DND-41 (cell line): ENCODE data around the gene SRC.

Experiments used
- ATAC-seq: fragments of 200-7000 bp; cut with Tn5 transposase; 3 replicates; pipeline ENCODE4 v1.9.1; 2021; ENCODE audit warnings: low read depth; ENCODE audit not compliant: insufficient read depth
- DNase-seq: peaks from one replicate; pipeline ENCODE4 v3.0.0-alpha.2; 2020
- H2AFZ ChIP-seq: 2 replicates; pipeline ENCODE4 v1.6.0; 2012; ENCODE audit warnings: low read depth, low read length
- H3K27ac ChIP-seq: 2 replicates; pipeline ENCODE4 v1.5.1; 2012; ENCODE audit warnings: low read length, inconsistent platforms
- H3K27me3 ChIP-seq: fragments of 200-600 bp; sonication (generic); 2 replicates; pipeline ENCODE4 v1.6.0; 2012; ENCODE audit warnings: low read length, mild to moderate bottlenecking, inconsistent platforms; ENCODE audit not compliant: insufficient read depth, poor library complexity
- H3K36me3 ChIP-seq: 2 replicates; pipeline ENCODE4 v1.5.1; 2012; ENCODE audit warnings: low read length, inconsistent platforms; ENCODE audit not compliant: insufficient read depth
- H3K4me1 ChIP-seq: 2 replicates; pipeline ENCODE4 v1.5.1; 2012; ENCODE audit warnings: mild to moderate bottlenecking, low read length; ENCODE audit not compliant: insufficient read depth
- H3K4me2 ChIP-seq: 2 replicates; pipeline ENCODE4 v1.6.0; 2012; ENCODE audit warnings: mild to moderate bottlenecking, moderate library complexity, low read length, inconsistent platforms; ENCODE audit not compliant: insufficient read depth
- H3K4me3 ChIP-seq, 2 experiments: fragments of 200-600 bp in 1 of 2; shearing (Covaris generic) in 1 of 2; 2 replicates each; pipeline ENCODE4 v1.5.1; 2012 to 2016; ENCODE audit warnings: inconsistent platforms in 2 of 2, low read length in 2 of 2, mild to moderate bottlenecking in 2 of 2, low read depth in 1 of 2, moderate library complexity in 1 of 2
- H3K79me2 ChIP-seq: 2 replicates; pipeline ENCODE4 v1.6.0; 2012; ENCODE audit warnings: low read length, inconsistent platforms; ENCODE audit not compliant: insufficient read depth
- H3K9ac ChIP-seq: 2 replicates; pipeline ENCODE4 v1.6.0; 2012; ENCODE audit warnings: low read depth, mild to moderate bottlenecking, inconsistent platforms, low read length, moderate library complexity
- H3K9me3 ChIP-seq: 2 replicates; pipeline ENCODE4 v1.5.1; 2012; ENCODE audit warnings: low read length, moderate library complexity, mild to moderate bottlenecking, inconsistent platforms; ENCODE audit not compliant: insufficient read depth, severe bottlenecking
- H4K20me1 ChIP-seq: 2 replicates; pipeline ENCODE4 v1.6.0; 2012; ENCODE audit warnings: low read length; ENCODE audit not compliant: insufficient read depth
- CTCF ChIP-seq: IDR thresholded peaks from 2 replicates; pipeline ENCODE4 v1.5.1; 2012; ENCODE audit warnings: borderline replicate concordance, low read length, moderate library complexity, mild to moderate bottlenecking; ENCODE audit not compliant: poor library complexity, severe bottlenecking; ENCODE audit errors: extremely low read depth
- EZH2 ChIP-seq: IDR thresholded peaks from 3 replicates; pipeline ENCODE4 v1.6.1; 2012; ENCODE audit warnings: borderline replicate concordance, low read depth, mild to moderate bottlenecking, moderate library complexity, low read length, inconsistent platforms; ENCODE audit not compliant: severe bottlenecking

The SRC gene

DNA sequence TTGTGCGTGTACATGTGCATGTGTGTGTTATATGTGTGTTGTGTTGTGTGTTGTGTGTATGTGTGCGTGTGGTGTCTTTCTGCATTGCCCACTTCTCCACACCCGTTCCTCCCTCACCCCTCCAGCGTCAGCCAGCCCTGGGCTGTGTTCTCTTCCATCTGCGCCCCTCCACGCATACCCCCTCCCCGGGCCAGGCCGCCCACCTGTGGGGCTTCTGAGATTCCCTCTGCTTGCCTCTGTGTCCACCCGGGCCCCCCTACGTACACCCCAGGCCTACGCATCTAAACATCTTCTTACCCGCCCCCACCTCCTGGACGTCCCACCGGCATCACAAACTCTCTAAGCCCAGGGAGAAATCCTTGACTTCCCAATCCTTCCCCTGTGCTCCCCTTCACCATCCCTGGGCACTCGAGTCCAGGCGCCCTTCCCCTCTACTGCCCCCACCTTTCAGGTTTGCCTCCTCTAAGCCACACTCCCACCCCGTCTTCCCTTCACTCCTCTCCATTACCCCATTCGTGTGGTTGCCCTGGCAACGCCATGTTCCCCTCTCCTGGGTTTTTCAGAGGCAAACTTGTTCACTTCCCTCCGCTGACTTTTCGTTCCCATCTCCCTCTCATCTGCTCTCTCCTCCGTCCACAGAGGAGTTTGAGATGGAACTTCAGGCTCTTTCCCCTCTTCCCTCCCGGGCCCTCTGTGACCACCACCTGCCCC is 93.4 kb downstream of the SRC start:
- no peak for ATAC-seq
- Histone ChIP-seq H3K9ac (no peak overlapping the region), H4K20me1 (peaks cover 4% of the 10 kb centered on the region; the same call in 1 of the 2 replicates), H3K27ac (no peak overlapping the region), H2AFZ (no peak overlapping the region), H3K4me3 (no peak overlapping the region), H3K9me3 (no peaks in the 10 kb centered on the region), H3K36me3 (no peaks in the 10 kb centered on the region), H3K79me2 (no peaks in the 10 kb centered on the region), H3K4me1 (no peaks in the 10 kb centered on the region), H3K4me2 (no peak overlapping the region), H3K27me3 (no peaks in the 10 kb centered on the region)
- DNase-seq, result no peak
- no peak for TF ChIP-seq CTCF
- no peak for TF ChIP-seq EZH2

DNA sequence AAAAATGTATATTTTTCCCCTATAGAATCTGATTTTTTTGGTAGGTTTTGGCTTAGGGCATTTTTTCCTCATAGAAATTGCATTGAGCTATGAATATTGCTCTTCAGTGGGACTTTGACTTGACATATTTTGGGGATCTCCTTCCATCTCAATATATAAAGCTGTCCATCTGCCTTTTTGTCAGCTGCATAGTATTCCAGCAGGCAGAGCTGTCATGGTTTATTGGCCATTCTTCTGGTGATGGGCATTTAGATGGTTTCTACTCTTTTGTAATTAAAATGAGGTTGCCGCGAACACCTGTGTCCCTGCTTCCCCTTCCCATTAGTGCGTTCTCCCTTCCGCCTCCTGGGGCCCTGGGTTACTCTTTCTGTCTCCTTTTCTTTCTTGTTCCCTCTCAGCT is 95.1 kb downstream of the SRC start:
- TF ChIP-seq EZH2 (no peak), CTCF (no peak)
- H4K20me1 ChIP-seq, result no peaks in the 10 kb centered on the region; the same call in 1 of the 2 replicates
- H3K9me3 ChIP-seq, result no peaks in the 10 kb centered on the region
- no peak overlapping the region for H3K27ac ChIP-seq
- no peak overlapping the region for H3K9ac ChIP-seq
- no peak overlapping the region for H3K4me2 ChIP-seq
- H2AFZ ChIP-seq, result no peak overlapping the region
- H3K4me1 ChIP-seq, result no peaks in the 10 kb centered on the region
- no peaks in the 10 kb centered on the region for H3K36me3 ChIP-seq
- H3K79me2 ChIP-seq, result no peaks in the 10 kb centered on the region
- ATAC-seq (no peak), DNase-seq (no peak)
- H3K4me3 ChIP-seq, result no peak overlapping the region
- H3K27me3 ChIP-seq, result no peaks in the 10 kb centered on the region

- no peaks in the 10 kb centered on the region; the same call in 1 of the 2 replicates for H4K20me1 ChIP-seq
- TF ChIP-seq EZH2, result no peak
- TF ChIP-seq CTCF, result no peak
- no peak overlapping the region for H3K4me3 ChIP-seq
- no peaks in the 10 kb centered on the region for H3K27me3 ChIP-seq
- DNase-seq (no peak), ATAC-seq (no peak)
- H2AFZ ChIP-seq, result no peak overlapping the region
- no peaks in the 10 kb centered on the region for H3K79me2 ChIP-seq
- no peak overlapping the region for H3K27ac ChIP-seq
- no peak overlapping the region for H3K4me2 ChIP-seq
- no peaks in the 10 kb centered on the region for H3K9me3 ChIP-seq
- H3K4me1 ChIP-seq, result no peaks in the 10 kb centered on the region
- H3K9ac ChIP-seq, result no peak overlapping the region
- no peaks in the 10 kb centered on the region for H3K36me3 ChIP-seq
Observed at GRCh38 chr20:37442547-37442946, 96.6 kb downstream of the SRC start.

DNA sequence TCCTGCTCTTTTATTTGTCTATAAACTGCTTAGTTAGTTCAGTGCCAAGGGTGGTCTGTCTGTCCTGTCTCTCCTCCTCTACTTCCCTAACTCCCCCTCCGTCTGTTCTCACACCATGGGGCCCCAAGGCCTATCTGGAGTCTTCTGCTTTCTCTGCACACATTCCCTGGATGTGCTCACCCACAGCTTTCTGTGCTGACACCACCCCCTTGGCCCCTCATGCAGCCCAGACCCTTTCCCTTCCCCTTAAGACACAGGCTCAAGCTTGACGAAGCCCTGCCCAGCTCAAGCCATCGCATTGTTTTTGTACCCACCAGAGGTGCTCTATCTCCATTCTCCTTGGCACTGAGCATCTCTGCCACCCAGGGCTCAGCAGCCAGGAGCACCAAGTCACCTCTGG is 97.0 kb downstream of the SRC start:
- no peak for TF ChIP-seq CTCF
- TF ChIP-seq EZH2, result no peak
- Histone ChIP-seq H3K4me3 (no peak overlapping the region), H3K27me3 (no peaks in the 10 kb centered on the region), H3K36me3 (no peaks in the 10 kb centered on the region), H3K9ac (no peak overlapping the region), H4K20me1 (no peaks in the 10 kb centered on the region; the same call in 1 of the 2 replicates), H2AFZ (no peak overlapping the region), H3K9me3 (no peaks in the 10 kb centered on the region), H3K79me2 (no peaks in the 10 kb centered on the region), H3K4me1 (no peaks in the 10 kb centered on the region), H3K27ac (no peak overlapping the region), H3K4me2 (no peak overlapping the region)
- ATAC-seq, result no peak
- DNase-seq, result no peak
